HG02623 (cell line): ENCODE results near the gene BAZ2B.

ENCODE experiments used
- ATAC-seq: cut with Tn5 transposase; IDR thresholded peaks from one replicate; pipeline ENCODE4 v1.9.1; 2021; ENCODE audit warnings: moderate library complexity; ENCODE audit not compliant: unreplicated experiment

Gene BAZ2B

DNA sequence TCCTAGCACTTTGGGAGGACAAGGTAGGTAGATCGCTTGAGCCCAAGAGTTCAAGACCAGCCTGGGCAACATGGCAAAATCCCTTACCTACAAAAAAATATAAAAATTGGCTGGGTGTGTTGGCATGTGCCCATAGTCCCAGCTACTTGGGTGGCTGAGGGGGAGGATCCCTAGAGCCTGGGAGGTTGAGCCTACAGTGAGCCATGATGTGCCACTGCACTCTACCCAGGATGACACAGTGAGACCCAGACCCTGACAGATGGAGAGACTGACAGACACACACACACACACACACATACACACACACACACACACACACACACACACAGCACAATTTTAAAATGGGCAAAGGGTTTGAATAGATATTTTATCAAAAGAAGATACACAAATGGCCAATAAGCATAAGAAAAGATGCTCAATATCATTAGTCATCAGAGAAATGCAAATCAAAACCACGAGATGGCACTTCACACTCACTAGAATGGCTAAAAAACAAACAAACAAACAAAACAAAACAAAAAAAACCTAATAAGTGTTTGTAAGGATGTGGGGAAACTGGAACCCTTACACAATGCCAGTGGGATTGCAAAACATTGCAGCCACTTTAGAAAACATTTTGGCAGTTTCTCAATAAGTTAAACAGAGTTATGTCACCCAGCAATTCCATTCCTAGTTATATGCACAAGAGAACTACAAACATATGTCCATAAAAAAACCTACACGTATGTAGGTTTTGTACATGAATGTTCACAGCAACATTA is 42.3 kb downstream of the BAZ2B start:
- no peak for ATAC-seq

GRCh38 chr2:159573294-159573693 is 43.1 kb downstream of the BAZ2B start:
- no peak for ATAC-seq

DNA sequence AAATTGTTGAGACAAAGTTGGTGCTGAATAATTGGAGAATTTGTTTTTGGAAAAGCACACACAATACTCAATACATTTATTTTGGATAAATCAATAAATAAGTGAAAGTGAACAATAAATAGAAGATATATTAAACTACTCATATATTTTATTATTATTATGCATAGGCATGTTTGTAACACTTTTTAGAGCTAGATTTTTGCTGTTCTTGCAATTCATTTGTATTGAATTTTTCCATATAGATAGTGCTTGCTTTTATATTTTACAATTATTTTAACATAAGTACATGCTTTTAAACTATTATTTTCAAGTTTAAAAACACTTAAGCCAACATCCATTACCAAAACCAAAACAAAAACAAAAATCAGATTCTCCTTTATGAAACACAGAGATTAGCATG is 43.9 kb downstream of the BAZ2B start:
- ATAC-seq: no peak

DNA sequence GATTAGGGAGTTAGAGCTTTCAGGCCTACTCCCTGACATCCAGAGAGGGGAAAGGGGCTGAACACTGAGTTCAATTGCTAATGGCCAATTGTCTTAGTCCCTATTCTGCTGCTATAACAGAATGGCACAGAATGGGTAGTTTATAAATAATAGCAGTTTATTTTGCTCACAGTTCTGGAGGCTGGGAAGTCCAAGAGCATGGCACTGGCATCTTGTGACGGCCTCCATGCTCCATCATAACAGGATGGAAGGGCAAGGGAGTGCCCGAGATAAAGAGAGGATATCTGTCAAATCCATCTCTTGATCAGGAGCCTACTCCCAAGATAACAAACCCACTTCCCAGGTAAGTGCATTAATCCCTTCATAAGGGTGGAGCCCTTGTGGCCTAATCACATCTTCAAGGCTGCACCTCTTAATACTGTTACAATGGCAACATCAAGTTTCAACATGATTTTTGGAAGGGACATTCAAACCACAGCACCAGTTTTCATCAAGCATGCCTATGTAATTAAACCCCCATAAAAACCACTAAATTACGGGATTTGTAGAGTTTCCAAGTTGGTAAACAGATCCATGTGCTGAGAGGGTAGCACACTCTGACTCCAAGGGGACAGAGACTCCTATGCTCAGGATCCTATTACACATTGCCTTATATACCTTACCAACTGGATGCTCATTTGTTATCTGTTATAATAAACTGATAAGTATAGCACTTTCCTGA is 44.6 kb downstream of the BAZ2B start:
- no peak for ATAC-seq

DNA sequence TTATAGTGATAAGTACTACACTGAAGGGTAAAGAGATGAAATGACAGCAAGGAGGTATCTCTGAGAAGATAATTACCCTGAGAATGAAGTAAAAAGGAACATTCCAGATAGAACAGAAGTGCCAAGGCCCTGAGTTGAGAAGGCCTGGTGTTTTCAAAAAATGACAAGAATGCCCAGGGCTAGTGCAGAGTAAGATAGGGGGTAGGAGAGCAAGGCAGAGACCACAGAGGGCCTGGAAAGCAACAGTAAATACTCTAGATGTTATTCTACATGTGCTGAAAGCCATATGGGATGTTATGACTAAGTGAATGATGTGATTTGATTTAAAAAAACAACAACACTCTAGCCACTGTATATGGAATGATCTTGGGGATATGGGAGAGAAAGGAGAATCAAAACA is 52.3 kb downstream of the BAZ2B start:
- no peak for ATAC-seq

- no peak for ATAC-seq
Observed at GRCh38 chr2:159562248-159562647, 54.1 kb downstream of the BAZ2B start.

- ATAC-seq: no peak
Observed at GRCh38 chr2:159561786-159562185, 54.6 kb downstream of the BAZ2B start.

DNA sequence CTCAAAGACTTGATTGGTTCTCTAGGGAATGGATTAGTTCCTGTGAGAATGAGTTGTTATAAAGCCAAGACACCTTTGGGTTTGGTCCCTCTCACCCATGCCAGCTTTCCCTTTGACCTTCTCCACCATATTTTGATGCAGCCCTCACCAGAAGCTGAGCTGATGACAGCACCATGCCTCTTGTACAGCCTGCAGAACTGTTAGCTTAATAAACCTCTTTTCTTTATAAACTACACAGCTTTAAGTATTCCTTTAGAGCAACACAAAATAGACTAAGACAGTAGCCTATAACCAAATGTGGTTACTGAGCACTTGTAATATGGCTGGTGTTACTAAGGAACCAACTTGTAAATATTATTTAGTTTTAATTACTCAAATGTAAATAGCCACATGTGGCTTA is 55.1 kb downstream of the BAZ2B start:
- ATAC-seq: no peak

DNA sequence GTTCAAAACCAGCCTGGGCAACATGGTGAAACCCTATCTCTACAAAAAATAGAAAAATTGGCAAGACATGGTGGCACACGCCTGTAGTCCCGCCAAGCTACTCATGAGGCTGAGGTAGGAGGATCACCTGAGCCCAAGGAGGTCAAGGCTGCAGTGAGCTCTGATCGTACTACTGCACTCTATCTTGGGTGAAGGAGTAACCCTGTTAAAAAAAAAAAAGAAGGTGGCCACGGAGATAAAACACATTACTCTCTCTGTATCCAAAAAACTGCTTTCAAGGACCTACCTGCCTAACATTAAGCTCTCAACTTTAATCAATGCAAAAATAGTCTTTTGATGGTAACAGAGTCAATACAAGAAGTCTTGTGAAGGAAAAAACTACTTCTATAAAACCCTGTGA is 57.3 kb downstream of the BAZ2B start:
- no peak for ATAC-seq

- ATAC-seq: no peak
Observed at GRCh38 chr2:159558479-159558878, 57.9 kb downstream of the BAZ2B start.

DNA sequence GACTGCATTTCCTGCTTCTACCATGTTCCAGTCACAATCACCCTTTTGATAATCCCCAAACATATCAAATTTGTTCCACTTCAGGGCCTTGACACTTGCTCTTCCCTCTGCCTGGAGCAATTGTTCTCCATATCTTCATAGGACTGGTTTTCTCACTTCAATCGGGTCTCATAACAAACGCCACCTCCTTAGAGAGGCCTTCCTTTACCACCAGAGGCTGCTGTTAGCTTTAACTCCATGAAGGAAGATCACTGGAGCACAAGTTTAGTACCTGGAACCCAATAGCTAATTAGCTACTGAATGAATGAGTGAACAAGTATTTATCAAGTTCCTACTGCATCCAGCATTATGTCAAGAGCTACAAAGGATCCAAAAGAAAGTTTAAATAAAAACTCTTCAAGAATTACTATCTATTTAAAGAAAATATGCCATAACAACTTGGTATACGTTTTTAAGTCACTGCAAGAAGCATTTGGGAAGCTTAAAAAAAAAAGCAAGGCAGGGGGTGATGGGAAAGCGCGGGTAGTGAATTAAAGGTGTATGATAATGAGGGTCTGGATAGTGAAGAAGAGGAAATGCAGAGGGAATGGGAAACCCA is 58.8 kb downstream of the BAZ2B start:
- no peak for ATAC-seq

DNA sequence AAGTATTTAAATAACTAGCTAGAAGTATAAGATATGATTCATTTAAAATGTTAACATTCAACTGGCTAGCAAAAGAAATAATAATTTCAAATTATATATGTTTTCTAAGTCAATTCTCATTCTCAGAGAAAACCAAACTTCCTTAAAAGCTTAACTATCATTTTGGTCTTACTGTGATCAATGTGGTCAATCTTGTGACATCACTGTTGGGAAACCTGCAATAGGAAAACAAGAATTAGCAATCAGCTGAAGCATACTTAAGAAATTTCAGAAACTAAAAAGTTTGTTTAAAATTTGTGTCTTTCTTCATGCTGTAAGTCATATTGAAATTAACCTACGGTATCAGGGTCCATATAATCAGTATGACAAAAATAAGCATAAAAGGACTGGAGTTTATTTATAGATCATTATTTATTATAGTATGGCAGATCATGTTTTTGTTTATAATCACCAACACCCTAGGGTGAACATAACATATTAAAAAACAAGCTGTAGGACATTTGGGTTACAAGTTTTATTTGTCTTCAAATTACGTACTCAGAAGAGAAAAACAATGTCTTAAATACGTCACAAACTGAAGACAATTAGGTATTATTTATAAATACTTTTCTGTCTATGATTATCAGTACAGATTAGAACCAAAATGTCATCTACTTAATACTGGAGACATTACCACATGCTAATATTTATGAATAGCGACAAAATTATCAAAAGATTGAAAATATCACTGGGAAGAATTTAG is 60.5 kb downstream of the BAZ2B start:
- no peak for ATAC-seq

DNA sequence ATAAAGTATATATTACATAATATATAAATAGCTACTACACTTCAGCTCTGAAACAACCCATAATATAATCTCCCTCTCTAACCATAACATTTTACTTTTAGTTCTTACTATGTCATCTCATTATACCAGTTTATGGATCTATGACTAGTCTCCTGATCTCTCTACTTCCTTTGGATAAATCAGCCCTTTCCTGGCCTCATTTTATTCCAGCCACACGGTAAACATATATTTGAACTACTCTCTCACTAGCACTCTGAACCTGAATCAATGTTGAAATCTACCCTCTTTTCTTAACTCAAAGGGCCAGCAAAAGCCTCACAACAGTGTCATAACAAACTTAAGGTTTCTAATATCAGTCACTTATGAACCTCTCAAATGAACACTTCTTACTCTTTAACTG is 62.6 kb downstream of the BAZ2B start:
- ATAC-seq: no peak

DNA sequence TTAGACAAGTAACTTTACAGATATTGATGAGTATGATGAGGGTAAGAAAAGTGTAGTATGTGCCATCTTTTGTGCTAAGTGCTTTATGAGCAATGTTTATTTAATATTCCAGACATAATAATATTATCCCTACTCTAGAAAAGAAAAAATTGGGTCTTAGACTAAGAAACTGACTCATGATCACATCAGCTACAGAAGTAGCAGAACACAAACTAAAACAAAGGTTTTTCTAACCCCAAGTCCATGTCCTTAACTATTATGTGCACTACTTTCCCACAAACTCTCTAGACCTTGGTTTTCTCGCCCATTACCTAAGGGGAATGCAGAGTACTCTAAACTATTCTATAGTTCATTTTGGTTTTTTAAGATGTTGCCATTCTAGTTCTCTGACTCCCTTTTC is 64.5 kb downstream of the BAZ2B start:
- ATAC-seq: no peak

- ATAC-seq: no peak
Observed at GRCh38 chr2:159550231-159550630, 66.1 kb downstream of the BAZ2B start.

DNA sequence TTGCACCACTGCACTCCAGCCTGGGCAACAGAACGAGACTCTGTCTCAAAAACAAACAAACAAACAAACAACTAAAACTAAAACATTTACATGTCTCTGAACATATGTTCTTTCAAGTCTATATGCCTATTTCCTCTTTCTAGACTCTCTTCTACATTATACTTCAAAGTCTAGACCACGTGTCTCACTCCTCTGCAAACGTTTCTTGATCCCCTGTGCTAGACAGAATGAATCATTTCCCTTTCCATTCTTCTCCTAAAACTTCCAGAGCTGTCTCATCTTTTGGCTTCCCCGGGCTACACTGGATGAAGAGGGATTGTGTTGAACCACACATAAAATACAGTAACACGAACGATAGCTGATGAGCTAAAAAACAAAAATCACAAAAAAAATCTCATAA is 67.1 kb downstream of the BAZ2B start:
- no peak for ATAC-seq

DNA sequence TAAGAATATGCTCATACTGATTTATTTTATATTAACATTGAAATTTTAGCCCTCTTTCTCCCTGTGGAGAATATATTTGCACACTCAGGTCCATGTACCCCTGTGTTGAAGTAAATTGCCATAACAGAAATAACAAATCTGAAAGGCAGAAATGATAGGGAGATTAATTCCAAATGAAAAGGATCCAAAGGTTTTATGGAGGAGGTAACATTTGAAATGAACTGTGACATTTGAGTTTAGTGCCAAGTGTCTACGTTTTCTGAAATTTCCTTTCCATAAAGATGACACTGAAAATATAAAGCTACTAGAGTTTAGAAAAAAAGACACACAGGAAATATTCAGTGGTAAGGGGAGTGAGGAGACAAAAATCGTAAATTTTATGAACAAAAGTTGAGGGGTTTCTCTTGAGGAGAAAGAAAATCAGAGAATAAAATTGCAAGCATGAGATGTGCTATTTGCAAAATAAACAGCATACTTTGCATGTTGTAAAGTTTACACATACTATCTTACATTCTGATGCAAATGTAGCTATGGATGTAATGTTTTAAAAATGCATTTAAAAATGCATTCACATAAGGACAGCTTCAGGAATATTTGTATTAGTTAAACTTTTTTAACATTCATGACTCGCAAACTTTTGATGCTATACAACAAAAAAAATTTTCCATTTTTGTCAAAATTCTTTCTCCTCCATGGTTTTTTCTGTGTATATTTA is 69.5 kb downstream of the BAZ2B start:
- ATAC-seq: no peak

- no peak for ATAC-seq
Observed at GRCh38 chr2:159546039-159546438, 70.3 kb downstream of the BAZ2B start.

DNA sequence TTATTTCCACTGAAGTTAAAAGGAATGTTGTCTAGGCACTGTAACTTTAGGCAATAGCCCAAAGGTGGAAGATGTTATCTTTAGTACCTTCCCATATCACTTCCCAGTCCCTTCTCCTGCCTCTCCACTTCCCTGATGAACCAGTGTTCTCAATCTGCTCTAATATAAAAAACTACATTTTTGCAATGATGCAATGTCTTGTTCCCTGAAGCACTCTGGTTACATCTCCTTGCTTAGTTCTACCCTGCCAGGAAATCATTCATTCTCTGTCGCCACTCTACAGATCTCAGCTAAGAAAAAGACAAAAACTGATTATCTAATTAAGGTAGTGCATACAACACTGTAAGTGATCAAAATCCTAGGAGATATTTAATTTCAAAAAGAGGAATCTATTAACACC is 71.3 kb downstream of the BAZ2B start:
- no peak for ATAC-seq

DNA sequence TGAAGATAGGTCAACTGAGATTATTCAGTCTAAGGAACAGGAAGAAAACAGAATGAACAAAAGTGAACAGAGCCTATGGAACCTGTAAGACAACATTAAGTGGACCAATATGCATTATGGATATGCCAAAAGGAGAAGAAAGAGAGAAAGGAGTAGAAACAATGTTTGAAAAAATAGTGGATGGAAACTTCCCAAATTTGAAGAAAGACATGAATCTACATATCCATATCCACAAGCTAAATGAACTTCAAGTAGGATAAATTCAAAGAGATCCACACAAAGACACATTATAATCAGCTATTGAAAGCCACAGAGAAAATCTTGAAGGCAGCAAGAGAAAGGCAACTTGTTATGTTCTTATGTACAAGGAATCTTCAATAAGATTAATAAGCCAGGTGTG is 74.2 kb downstream of the BAZ2B start:
- no peak for ATAC-seq

GRCh38 chr2:159539701-159540100 is 76.6 kb downstream of the BAZ2B start:
- no peak for ATAC-seq
